ENCODE results near the gene ALDH1L1. TPM values are rescaled to one million over a fixed set of nuclear protein-coding genes. Genes with fewer than 3 reads are reported as not detected.

Gene ALDH1L1
- total and polyA plus RNA-seq, 2 donors (not counting 1 experiment from before 2014, with no cell fraction given), result not detected

- DNase-seq (no peak), ATAC-seq (ENCODE audit: low read depth) (no peak)
- H3K27ac Mint-ChIP-seq, result no peak overlapping the region
- ChIA-PET CTCF (interaction anchor here (0.7 to 2.6 kb wide), 6 partner anchors 10 to 1412 kb away, joined by 3 to 16 read pairs (median 6); no protein-coding TSS in a partner anchor), POLR2A (no interaction called here)
- no peaks in the 10 kb centered on the region for H3K9me3 Mint-ChIP-seq (ENCODE audit: insufficient read depth)
- Histone ChIP-seq H4K20me1 (ENCODE audit: control insufficient read depth, insufficient read depth, low read length, poor library complexity, severe bottlenecking) (no peaks in the 10 kb centered on the region), H3K9me3 (ENCODE audit: control extremely low read depth in 1 of 3, control insufficient read depth in 2 of 3, insufficient read depth in 1 of 3, low read length in 2 of 3) (no peaks in the 10 kb centered on the region), H3K9ac (ENCODE audit: low read length) (no peak overlapping the region), H3K27me3 (replicated peaks in 1 of 4; ENCODE audit: control extremely low read depth in 1 of 4, control insufficient read depth in 3 of 4, insufficient read depth in 4 of 4, low read length in 3 of 4) (peaks cover 0 to 10% (median 0%) of the 10 kb centered on the region in 4 experiments), H3K36me3 (replicated peaks in 1 of 2; ENCODE audit: control extremely low read depth in 1 of 2, control insufficient read depth in 1 of 2, extremely low read depth in 1 of 2, insufficient read depth in 2 of 2, low read length in 1 of 2) (no peaks in the 10 kb centered on the region), H3K4me3 (ENCODE audit: control extremely low read depth in 1 of 5, extremely low read depth in 1 of 5, insufficient read depth in 1 of 5, low read depth in 2 of 5, low read length in 4 of 5) (no peak overlapping the region), H3K27ac (ENCODE audit: low read length in 2 of 2) (no peak overlapping the region), H3K79me2 (ENCODE audit: control insufficient read depth, insufficient read depth, low read length) (no peaks in the 10 kb centered on the region), H2AFZ (ENCODE audit: insufficient read depth, low read depth, low read length, poor library complexity, severe bottlenecking) (no peak overlapping the region), H3K4me2 (replicated peaks; ENCODE audit: low read depth, low read length, poor library complexity, severe bottlenecking) (no peak overlapping the region), H3K4me1 (ENCODE audit: control insufficient read depth in 2 of 2, insufficient read depth in 2 of 2, low read length in 2 of 2) (no peaks in the 10 kb centered on the region)
- no peak overlapping the region for H3K4me3 Mint-ChIP-seq
- H3K4me1 Mint-ChIP-seq, result no peaks in the 10 kb centered on the region
- TF ChIP-seq CTCF (IDR thresholded peaks at IDR 0.05) (no peak), EZH2 (IDR thresholded peaks at IDR 0.05; ENCODE audit: borderline replicate concordance, insufficient read depth, low read depth, low read length, poor library complexity, severe bottlenecking) (no peak)
- H3K27me3 Mint-ChIP-seq, result peaks cover 30% of the 10 kb centered on the region
- intact Hi-C loops (cut with micrococcal nuclease), result no loop called here
- 78% methylated on average over 6 of the region's 6 CpGs for whole genome bisulfite sequencing (ENCODE audit: insufficient coverage)
Observed at GRCh38 chr3:126133606-126134005, 46.8 kb downstream of the ALDH1L1 start.

GRCh38 chr3:126132751-126133511, 47.5 kb downstream of the ALDH1L1 start:
- Histone ChIP-seq H3K4me3 (ENCODE audit: control extremely low read depth in 1 of 5, extremely low read depth in 1 of 5, insufficient read depth in 1 of 5, low read depth in 2 of 5, low read length in 4 of 5) (no peak overlapping the region), H2AFZ (ENCODE audit: insufficient read depth, low read depth, low read length, poor library complexity, severe bottlenecking) (no peak overlapping the region), H3K27ac (ENCODE audit: low read length in 2 of 2) (no peak overlapping the region), H4K20me1 (ENCODE audit: control insufficient read depth, insufficient read depth, low read length, poor library complexity, severe bottlenecking) (no peaks in the 10 kb centered on the region), H3K36me3 (replicated peaks in 1 of 2; ENCODE audit: control extremely low read depth in 1 of 2, control insufficient read depth in 1 of 2, extremely low read depth in 1 of 2, insufficient read depth in 2 of 2, low read length in 1 of 2) (no peaks in the 10 kb centered on the region), H3K9me3 (ENCODE audit: control extremely low read depth in 1 of 3, control insufficient read depth in 2 of 3, insufficient read depth in 1 of 3, low read length in 2 of 3) (no peaks in the 10 kb centered on the region), H3K79me2 (ENCODE audit: control insufficient read depth, insufficient read depth, low read length) (no peaks in the 10 kb centered on the region), H3K4me2 (replicated peaks; ENCODE audit: low read depth, low read length, poor library complexity, severe bottlenecking) (no peak overlapping the region), H3K27me3 (replicated peaks in 1 of 4; ENCODE audit: control extremely low read depth in 1 of 4, control insufficient read depth in 3 of 4, insufficient read depth in 4 of 4, low read length in 3 of 4) (peaks cover 0 to 9% (median 0%) of the 10 kb centered on the region in 4 experiments), H3K9ac (ENCODE audit: low read length) (no peak overlapping the region), H3K4me1 (ENCODE audit: control insufficient read depth in 2 of 2, insufficient read depth in 2 of 2, low read length in 2 of 2) (no peaks in the 10 kb centered on the region)
- DNase-seq, result no peak
- WGBS (ENCODE audit: insufficient coverage), result 77% methylated on average over 14 of the region's 14 CpGs
- Mint-ChIP-seq H3K9me3 (ENCODE audit: insufficient read depth) (no peaks in the 10 kb centered on the region), H3K4me3 (no peak overlapping the region), H3K27me3 (peaks cover 23% of the 10 kb centered on the region), H3K4me1 (no peaks in the 10 kb centered on the region), H3K27ac (no peak overlapping the region)
- TF ChIP-seq EZH2 (IDR thresholded peaks at IDR 0.05; ENCODE audit: borderline replicate concordance, insufficient read depth, low read depth, low read length, poor library complexity, severe bottlenecking) (no peak), CTCF (IDR thresholded peaks at IDR 0.05) (no peak)
- CTCF ChIA-PET, result interaction anchor here (1.3 to 2.6 kb wide), 5 partner anchors 9 to 1413 kb away, joined by 4 to 16 read pairs (median 6); no protein-coding TSS in a partner anchor
- no peak for ATAC-seq (ENCODE audit: low read depth)
- intact Hi-C loops (cut with micrococcal nuclease), result no loop called here
- POLR2A ChIA-PET, result no interaction called here
